K562 (cell line): Measurements from ENCODE around the gene NF1. TPM values are rescaled to one million over a fixed set of nuclear protein-coding genes. Genes with fewer than 3 reads are reported as not detected.

Experiments
- ATAC-seq: fragments of 200-7000 bp; cut with Tn5 transposase; 3 replicates; pipeline ENCODE4 v1.9.1; 2020; ENCODE audit warnings: moderate library complexity
- BruUV-seq: library from RNA; stranded (reverse); fragments of 400-500 nt; replicated peaks from 2 replicates; lab custom pipeline; 2021; lab: Mats Ljungman, UMichigan
- CTCF ChIA-PET: fragments of 300-600 bp; formaldehyde crosslinking; extraction: SDS; loops from one replicate; lab custom pipeline; 2021; ENCODE audit warnings: low intra/inter-chr PET ratio; lab: Yijun Ruan, JAX
- POLR2A ChIA-PET: fragments of 300-600, 350-650 bp; sonication (Branson Sonifier 250); formaldehyde crosslinking; extraction: SDS; loops from one replicate; lab custom pipeline; 2021; ENCODE audit warnings: antibody characterized with exemption, inconsistent platforms; lab: Yijun Ruan, JAX
- DNase-seq, 4 experiments: peaks; one replicate each; pipeline versions ENCODE4 v3.0.0 to v3.0.0-alpha.2; 2011 to 2018; ENCODE audit warnings: low spot score in 3 of 4, mixed read lengths in 3 of 4; ENCODE audit errors: extremely low read depth in 1 of 4
- FAIRE-seq: peaks from 2 replicates; lab custom pipeline; 2011; peaks lifted over from hg19 to GRCh38; lab: Jason Lieb, UNC
- H2AFZ ChIP-seq: 2 replicates; pipeline ENCODE4 v1.6.0; 2011; ENCODE audit warnings: low read depth, low read length, control low read depth, inconsistent platforms
- H3K27ac ChIP-seq: fragments of 200-600 bp; 3 replicates; pipeline ENCODE4 v1.8.0; 2011; ENCODE audit warnings: low read depth, mild to moderate bottlenecking, control low read depth, inconsistent platforms, low read length, moderate library complexity, mixed read lengths; ENCODE audit errors: extremely low read depth
- H3K27me3 ChIP-seq, 2 experiments: fragments of 300-600 bp in 1 of 2; 2 replicates in 1 of 2; 3 replicates in 1 of 2; pipeline versions ENCODE4 v1.6.0 to v1.8.0; 2011; ENCODE audit warnings: inconsistent platforms in 2 of 2, low read length in 2 of 2, mild to moderate bottlenecking in 1 of 2, mixed read lengths in 1 of 2, moderate library complexity in 1 of 2; ENCODE audit not compliant: control insufficient read depth in 2 of 2, insufficient read depth in 2 of 2
- H3K36me3 ChIP-seq: fragments of 300-600 bp; 3 replicates; pipeline ENCODE4 v1.8.0; 2011; ENCODE audit warnings: mild to moderate bottlenecking, low read length, inconsistent platforms; ENCODE audit not compliant: control insufficient read depth, insufficient read depth
- H3K4me1 ChIP-seq, 2 experiments: fragments of 200-600 bp in 1 of 2; replicated peaks in 1 of 2; 2 replicates in 1 of 2; 3 replicates in 1 of 2; pipeline versions ENCODE4 v1.5.1 to v1.8.0; 2011; ENCODE audit warnings: inconsistent platforms in 2 of 2, low read length in 2 of 2, mild to moderate bottlenecking in 1 of 2, mixed read lengths in 1 of 2, moderate library complexity in 1 of 2; ENCODE audit not compliant: control insufficient read depth in 2 of 2, insufficient read depth in 2 of 2
- H3K4me2 ChIP-seq: 2 replicates; pipeline ENCODE4 v1.6.1; 2011; ENCODE audit warnings: low read length, control low read depth, inconsistent platforms, mixed read lengths; ENCODE audit not compliant: insufficient read depth
- H3K4me3 ChIP-seq: fragments of 200-600 bp; sonication (generic), shearing (Covaris generic); 2 replicates; pipeline ENCODE4 v1.5.1; 2016; ENCODE audit warnings: control low read depth, inconsistent platforms
- H3K79me2 ChIP-seq: fragments of 200-600 bp; 3 replicates; pipeline ENCODE4 v1.8.0; 2011; ENCODE audit warnings: low read length, inconsistent platforms; ENCODE audit not compliant: control insufficient read depth, insufficient read depth
- H3K9ac ChIP-seq, 2 experiments: 2 replicates each; pipeline versions ENCODE4 v1.6.0 to v1.6.1; 2011; ENCODE audit warnings: low read depth in 2 of 2, low read length in 2 of 2, control low read depth in 1 of 2, inconsistent platforms in 1 of 2, mild to moderate bottlenecking in 1 of 2, mixed read lengths in 1 of 2; ENCODE audit not compliant: insufficient read depth in 1 of 2
- H3K9me1 ChIP-seq: one replicate; pipeline ENCODE4 v1.6.0; 2011; ENCODE audit warnings: inconsistent platforms, mild to moderate bottlenecking, low read length, moderate library complexity; ENCODE audit not compliant: control insufficient read depth, insufficient read depth
- H3K9me3 ChIP-seq: replicated peaks from 2 replicates; pipeline ENCODE4 v1.5.1; 2011; ENCODE audit warnings: low read depth, low read length, inconsistent platforms; ENCODE audit not compliant: control insufficient read depth, insufficient read depth
- H4K20me1 ChIP-seq: replicated peaks from 2 replicates; pipeline ENCODE4 v1.6.1; 2011; ENCODE audit warnings: low read length, inconsistent platforms, mixed read lengths; ENCODE audit not compliant: control insufficient read depth, insufficient read depth
- ETV5 ChIP-seq: sonication (generic); formaldehyde crosslinking; IDR thresholded peaks from 2 replicates; pipeline ENCODE4 v1.4.0; 2020; ENCODE audit warnings: low read depth, mild to moderate bottlenecking, missing genetic modification reagents
- GABPB2 ChIP-seq: fragments of 250-450 bp; sonication (Bioruptor Pico); conservative IDR thresholded peaks from 2 replicates; pipeline ENCODE4 v1.5.1; 2021; ENCODE audit warnings: mild to moderate bottlenecking
- GATA2 ChIP-seq: sonication (generic); formaldehyde crosslinking; IDR thresholded peaks from 2 replicates; pipeline ENCODE4 v1.4.0; 2020; ENCODE audit warnings: mild to moderate bottlenecking, missing genetic modification reagents
- MYNN ChIP-seq, 2 experiments: sonication (generic); formaldehyde crosslinking in 1 of 2; IDR thresholded peaks; 2 replicates each; pipeline versions ENCODE4 v1.5.0 to v1.6.1; 2016 to 2020; ENCODE audit warnings: antibody characterized with exemption in 1 of 2, missing genetic modification reagents in 1 of 2
- TAF1 ChIP-seq: IDR thresholded peaks from 2 replicates; pipeline ENCODE4 v1.6.1; 2011; ENCODE audit warnings: mild to moderate bottlenecking, low read length, moderate library complexity; ENCODE audit not compliant: insufficient read depth, control insufficient read depth, severe bottlenecking; ENCODE audit errors: extremely low read depth
- ZFP30 ChIP-seq: fragments of 250-450 bp; sonication (Bioruptor Pico); IDR thresholded peaks from 2 replicates; pipeline ENCODE4 v1.8.0; 2022; ENCODE audit warnings: moderate library complexity, mild to moderate bottlenecking, inconsistent platforms, borderline replicate concordance
- ZNF584 ChIP-seq: fragments of 200-800 bp; sonication (Bioruptor generic); IDR thresholded peaks from 2 replicates; pipeline ENCODE4 v1.6.1; 2016; ENCODE audit warnings: low read depth, mild to moderate bottlenecking, missing genetic modification characterization, missing compliant biosample characterization
- ZNF586 ChIP-seq: fragments of 450-650 bp; formaldehyde crosslinking; conservative IDR thresholded peaks from 2 replicates; pipeline ENCODE4 v1.4.0; 2020; ENCODE audit warnings: mild to moderate bottlenecking, moderate library complexity
- ZNF79 ChIP-seq: fragments of 250-450 bp; sonication (Bioruptor Pico); IDR thresholded peaks from 2 replicates; pipeline ENCODE4 v1.4.0; 2020; ENCODE audit warnings: low read depth, mild to moderate bottlenecking, moderate library complexity
- WGBS: fragments of 100-300 bp; shearing (Covaris generic); methylation state at CpG from one replicate; pipeline ENCODE4 v1.1.6; 2016; ENCODE audit warnings: low coverage, mixed read lengths; ENCODE audit not compliant: insufficient coverage; ENCODE audit errors: missing lambda C conversion rate; 5-methylcytosine and 5-hydroxymethylcytosine counted together
- in situ Hi-C: fragments of 300-500 bp; cut with MboI; formaldehyde crosslinking; loops from 4 replicates; pipeline ENCODE4 v1.15.0; 2018; ENCODE audit warnings: inconsistent platforms, mixed read lengths
- intact Hi-C: fragments of 100-400 bp; cut with micrococcal nuclease; formaldehyde crosslinking; loops from 2 replicates; pipeline ENCODE4 v1.14.2; 2022
- polyA plus RNA-seq, 8 experiments: library from polyadenylated mRNA; depleted of rRNA in 4 of 8; stranded (reverse) in 5 of 8; unstranded in 3 of 8; fragments of >200 nt; fragmentation: Nextera tagmentation in 2 of 8; fragmentation: Illumina TruSeq in 1 of 8; extraction: Ambion mirVana in 2 of 8; extraction: Trizol in 1 of 8; gene quantifications; 2 replicates each; pipeline versions ENCODE4 v1.2.1 to v1.2.3, GENCODE V29; 2011 to 2014; ENCODE audit warnings: inconsistent platforms in 1 of 8, missing spikeins in 1 of 8
- total RNA-seq, 7 experiments: library from RNA; depleted of rRNA in 6 of 7; stranded (reverse); fragments of >200 nt in 6 of 7; fragmentation: Illumina TruSeq in 2 of 7; extraction: Trizol in 2 of 7; gene quantifications; 2 replicates each; pipeline versions ENCODE4 v1.2.1 to v1.2.3, GENCODE V29; 2011 to 2021; ENCODE audit warnings: low replicate concordance in 1 of 7
- TF ChIP-seq, protein P1 (sequence below): fragments of 450-650 bp; conservative IDR thresholded peaks from 2 replicates; pipeline ENCODE4 v1.6.1; 2016; ENCODE audit warnings: missing genetic modification characterization, low read depth, mild to moderate bottlenecking, missing compliant biosample characterization, moderate library complexity
- TF ChIP-seq, protein P2 (sequence below): conservative IDR thresholded peaks from 2 replicates; pipeline ENCODE4 v1.6.1; 2011; ENCODE audit warnings: low read depth, mild to moderate bottlenecking, low read length; ENCODE audit not compliant: control insufficient read depth
- TF ChIP-seq, protein P3 (sequence below): sonication (generic); formaldehyde crosslinking; IDR thresholded peaks from 2 replicates; pipeline ENCODE4 v1.8.1; 2023; ENCODE audit warnings: mild to moderate bottlenecking, missing genetic modification reagents
- TF ChIP-seq, protein P4 (sequence below): fragments of 250-450 bp; sonication (Bioruptor Pico); IDR thresholded peaks from 2 replicates; pipeline ENCODE4 v1.4.0; 2020; ENCODE audit warnings: borderline replicate concordance
- TF ChIP-seq, protein P5 (sequence below): sonication (generic); formaldehyde crosslinking; IDR thresholded peaks from 2 replicates; pipeline ENCODE4 v1.8.0; 2022; ENCODE audit warnings: mild to moderate bottlenecking, missing genetic modification reagents, borderline replicate concordance

Gene NF1
- total and polyA plus RNA-seq, 9 of the 15 experiments (the other 6 are each of a cell fraction or from before 2014, with no cell fraction given): 3.4 to 41.9 (median 24.3) TPM

DNA sequence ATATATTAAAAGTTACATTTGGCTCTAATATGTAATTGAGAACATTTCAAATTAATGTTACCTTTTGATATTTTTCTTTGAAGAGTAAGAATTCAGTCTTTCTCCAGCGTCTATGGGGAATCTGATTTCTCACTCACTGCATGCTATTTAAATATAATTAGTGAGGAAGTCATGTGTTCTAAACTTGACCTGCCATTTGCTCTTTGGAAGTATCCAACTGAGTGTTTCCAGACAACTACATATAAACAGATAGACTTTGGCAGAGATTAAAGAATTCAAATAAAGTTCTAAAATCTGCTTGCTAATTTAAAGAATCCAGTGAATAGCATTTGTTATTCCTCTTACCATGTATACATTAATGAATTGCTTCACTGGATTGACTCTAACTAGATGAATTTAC, 178.7 kb downstream of the NF1 start:
- BruUV-seq: no TSS peak
- Histone ChIP-seq H3K4me3 (no peak overlapping the region), H3K27ac (no peak overlapping the region), H3K9ac (no peak overlapping the region), H3K9me3 (no peaks in the 10 kb centered on the region), H3K4me2 (no peak overlapping the region), H3K36me3 (peaks cover 36% of the 10 kb centered on the region), H4K20me1 (no peaks in the 10 kb centered on the region; the same call in 1 of the 2 replicates), H3K79me2 (no peaks in the 10 kb centered on the region), H2AFZ (no peak overlapping the region), H3K27me3 (no peaks in the 10 kb centered on the region), H3K9me1 (no peaks in the 10 kb centered on the region), H3K4me1 (no peaks in the 10 kb centered on the region; a peak in 1 of 5 replicates)
- in situ Hi-C loops: no loop called here
- intact Hi-C loops: no loop called here
- ChIA-PET CTCF (no interaction called here), POLR2A (no interaction called here)
- ATAC-seq (no peak), FAIRE-seq (no peak), DNase-seq (no peak)
- 71% methylated on average over 1 of the region's 1 CpG for WGBS
- TF ChIP-seq ZNF79 (CRISPR knock-in tag) (no peak), MYNN (IDR thresholded peaks at IDR 0.05) (no peak), MYNN (CRISPR knock-in tag; IDR thresholded peaks at IDR 0.05) (no peak), ETV5 (no peak), GATA2 (CRISPR knock-in tag) (no peak), ZNF586 (CRISPR knock-in tag) (no peak), ZNF584 (no peak), ZFP30 (CRISPR knock-in tag) (no peak), TAF1 (no peak), GABPB2 (CRISPR knock-in tag) (no peak)
- TF ChIP-seq, protein P1, sequence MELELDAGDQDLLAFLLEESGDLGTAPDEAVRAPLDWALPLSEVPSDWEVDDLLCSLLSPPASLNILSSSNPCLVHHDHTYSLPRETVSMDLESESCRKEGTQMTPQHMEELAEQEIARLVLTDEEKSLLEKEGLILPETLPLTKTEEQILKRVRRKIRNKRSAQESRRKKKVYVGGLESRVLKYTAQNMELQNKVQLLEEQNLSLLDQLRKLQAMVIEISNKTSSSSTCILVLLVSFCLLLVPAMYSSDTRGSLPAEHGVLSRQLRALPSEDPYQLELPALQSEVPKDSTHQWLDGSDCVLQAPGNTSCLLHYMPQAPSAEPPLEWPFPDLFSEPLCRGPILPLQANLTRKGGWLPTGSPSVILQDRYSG (tag): no peak
- TF ChIP-seq, protein P2, sequence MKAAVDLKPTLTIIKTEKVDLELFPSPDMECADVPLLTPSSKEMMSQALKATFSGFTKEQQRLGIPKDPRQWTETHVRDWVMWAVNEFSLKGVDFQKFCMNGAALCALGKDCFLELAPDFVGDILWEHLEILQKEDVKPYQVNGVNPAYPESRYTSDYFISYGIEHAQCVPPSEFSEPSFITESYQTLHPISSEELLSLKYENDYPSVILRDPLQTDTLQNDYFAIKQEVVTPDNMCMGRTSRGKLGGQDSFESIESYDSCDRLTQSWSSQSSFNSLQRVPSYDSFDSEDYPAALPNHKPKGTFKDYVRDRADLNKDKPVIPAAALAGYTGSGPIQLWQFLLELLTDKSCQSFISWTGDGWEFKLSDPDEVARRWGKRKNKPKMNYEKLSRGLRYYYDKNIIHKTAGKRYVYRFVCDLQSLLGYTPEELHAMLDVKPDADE: no peak
- TF ChIP-seq, protein P3, sequence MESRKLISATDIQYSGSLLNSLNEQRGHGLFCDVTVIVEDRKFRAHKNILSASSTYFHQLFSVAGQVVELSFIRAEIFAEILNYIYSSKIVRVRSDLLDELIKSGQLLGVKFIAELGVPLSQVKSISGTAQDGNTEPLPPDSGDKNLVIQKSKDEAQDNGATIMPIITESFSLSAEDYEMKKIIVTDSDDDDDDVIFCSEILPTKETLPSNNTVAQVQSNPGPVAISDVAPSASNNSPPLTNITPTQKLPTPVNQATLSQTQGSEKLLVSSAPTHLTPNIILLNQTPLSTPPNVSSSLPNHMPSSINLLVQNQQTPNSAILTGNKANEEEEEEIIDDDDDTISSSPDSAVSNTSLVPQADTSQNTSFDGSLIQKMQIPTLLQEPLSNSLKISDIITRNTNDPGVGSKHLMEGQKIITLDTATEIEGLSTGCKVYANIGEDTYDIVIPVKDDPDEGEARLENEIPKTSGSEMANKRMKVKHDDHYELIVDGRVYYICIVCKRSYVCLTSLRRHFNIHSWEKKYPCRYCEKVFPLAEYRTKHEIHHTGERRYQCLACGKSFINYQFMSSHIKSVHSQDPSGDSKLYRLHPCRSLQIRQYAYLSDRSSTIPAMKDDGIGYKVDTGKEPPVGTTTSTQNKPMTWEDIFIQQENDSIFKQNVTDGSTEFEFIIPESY: no peak
- TF ChIP-seq, protein P4, sequence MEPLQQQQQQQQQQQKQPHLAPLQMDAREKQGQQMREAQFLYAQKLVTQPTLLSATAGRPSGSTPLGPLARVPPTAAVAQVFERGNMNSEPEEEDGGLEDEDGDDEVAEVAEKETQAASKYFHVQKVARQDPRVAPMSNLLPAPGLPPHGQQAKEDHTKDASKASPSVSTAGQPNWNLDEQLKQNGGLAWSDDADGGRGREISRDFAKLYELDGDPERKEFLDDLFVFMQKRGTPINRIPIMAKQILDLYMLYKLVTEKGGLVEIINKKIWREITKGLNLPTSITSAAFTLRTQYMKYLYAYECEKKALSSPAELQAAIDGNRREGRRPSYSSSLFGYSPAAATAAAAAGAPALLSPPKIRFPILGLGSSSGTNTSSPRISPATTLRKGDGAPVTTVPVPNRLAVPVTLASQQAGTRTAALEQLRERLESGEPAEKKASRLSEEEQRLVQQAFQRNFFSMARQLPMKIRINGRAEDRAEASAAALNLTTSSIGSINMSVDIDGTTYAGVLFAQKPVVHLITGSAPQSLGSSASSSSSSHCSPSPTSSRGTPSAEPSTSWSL (CRISPR knock-in tag): no peak
- TF ChIP-seq, protein P5, sequence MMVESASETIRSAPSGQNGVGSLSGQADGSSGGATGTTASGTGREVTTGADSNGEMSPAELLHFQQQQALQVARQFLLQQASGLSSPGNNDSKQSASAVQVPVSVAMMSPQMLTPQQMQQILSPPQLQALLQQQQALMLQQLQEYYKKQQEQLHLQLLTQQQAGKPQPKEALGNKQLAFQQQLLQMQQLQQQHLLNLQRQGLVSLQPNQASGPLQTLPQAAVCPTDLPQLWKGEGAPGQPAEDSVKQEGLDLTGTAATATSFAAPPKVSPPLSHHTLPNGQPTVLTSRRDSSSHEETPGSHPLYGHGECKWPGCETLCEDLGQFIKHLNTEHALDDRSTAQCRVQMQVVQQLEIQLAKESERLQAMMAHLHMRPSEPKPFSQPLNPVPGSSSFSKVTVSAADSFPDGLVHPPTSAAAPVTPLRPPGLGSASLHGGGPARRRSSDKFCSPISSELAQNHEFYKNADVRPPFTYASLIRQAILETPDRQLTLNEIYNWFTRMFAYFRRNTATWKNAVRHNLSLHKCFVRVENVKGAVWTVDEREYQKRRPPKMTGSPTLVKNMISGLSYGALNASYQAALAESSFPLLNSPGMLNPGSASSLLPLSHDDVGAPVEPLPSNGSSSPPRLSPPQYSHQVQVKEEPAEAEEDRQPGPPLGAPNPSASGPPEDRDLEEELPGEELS (CRISPR knock-in tag): no peak
